ENCODE data around the gene MPDU1.

- no peak for TF ChIP-seq CTCF (optimal IDR thresholded peaks at IDR 0.05 in 1 of 3, IDR thresholded peaks at IDR 0.05 in 1 of 3, conservative IDR thresholded peaks at IDR 0.05 in 1 of 3; ENCODE audit: extremely low read depth in 1 of 3, insufficient read depth in 2 of 3, low read length in 3 of 3)
- no peak for TF ChIP-seq EZH2 (IDR thresholded peaks at IDR 0.05; ENCODE audit: low read length)
Measured at GRCh38 chr17:7583253-7584109, at the start of gene MPDU1.

All from keratinocyte (primary cell).